ENCODE measurements around the gene ADAMTS15. TPM values are rescaled to one million over a fixed set of nuclear protein-coding genes. Genes with fewer than 3 reads are reported as not detected.

Gene ADAMTS15
- total and polyA plus RNA-seq, 10 donors, result 0.41 to 6.9 (median 2.2) TPM

GRCh38 chr11:130411223-130411622 lies 37.2 kb upstream of the ADAMTS15 start:
- intact Hi-C loops (cut with DNase I; ENCODE audit: low total_unique reads), result no loop called here
- no peaks in the 10 kb centered on the region for H3K9me3 ChIP-seq

GRCh38 chr11:130413405-130414106 lies 34.9 kb upstream of the ADAMTS15 start:
- 85 to 94% (median 92%) methylated on average over 15 to 16 of the region's 16 CpGs for WGBS, 5 donors
- no peaks in the 10 kb centered on the region for H3K36me3 ChIP-seq
- peaks cover 0 to 4% (median 2%) of the 10 kb centered on the region in 6 donors for H3K4me1 ChIP-seq
- intact Hi-C loops (cut with DNase I; ENCODE audit: low total_unique reads), result no loop called here
- no peak overlapping the region for H3K27ac ChIP-seq
- H3K9me3 ChIP-seq, result no peaks in the 10 kb centered on the region
- H3K27me3 ChIP-seq (replicated peaks in 1 of 7), result peaks cover 0 to 20% (median 0%) of the 10 kb centered on the region in 7 donors
- no peak for TF ChIP-seq CTCF (IDR thresholded peaks at IDR 0.05 in 8 of 11, conservative IDR thresholded peaks at IDR 0.05 in 3 of 11)
- TF ChIP-seq POLR2A (IDR thresholded peaks at IDR 0.05), result no peak
- no peak for TF ChIP-seq POLR2AphosphoS5 (IDR thresholded peaks at IDR 0.05)
- DNase-seq, result no peak
- H3K4me3 ChIP-seq, result no peak overlapping the region

More at GRCh38 chr11:130411223-130411622, 37.2 kb upstream of the ADAMTS15 start:
- peaks cover 0 to 16% (median 0%) of the 10 kb centered on the region in 7 donors for H3K27me3 ChIP-seq (replicated peaks in 1 of 7)
- peaks cover 0 to 13% (median 2%) of the 10 kb centered on the region in 6 donors for H3K4me1 ChIP-seq
- DNase-seq, result no peak
- 82 to 90% (median 87%) methylated on average over 11 of the region's 11 CpGs for WGBS, 5 donors
- no peaks in the 10 kb centered on the region for H3K36me3 ChIP-seq
- TF ChIP-seq CTCF (IDR thresholded peaks at IDR 0.05 in 8 of 11, conservative IDR thresholded peaks at IDR 0.05 in 3 of 11) (no peak), POLR2AphosphoS5 (IDR thresholded peaks at IDR 0.05) (no peak), POLR2A (IDR thresholded peaks at IDR 0.05) (no peak)
- no peak overlapping the region for H3K4me3 ChIP-seq
- H3K27ac ChIP-seq, result no peak overlapping the region

- no peak for TF ChIP-seq POLR2A (IDR thresholded peaks at IDR 0.05)
- Histone ChIP-seq H3K4me3 (no peak overlapping the region), H3K4me1 (no peaks in the 10 kb centered on the region), H3K36me3 (no peaks in the 10 kb centered on the region), H3K9me3 (no peaks in the 10 kb centered on the region), H3K27me3 (replicated peaks in 1 of 7) (peaks cover 0 to 20% (median 0%) of the 10 kb centered on the region in 7 donors), H3K27ac (no peak overlapping the region)
- WGBS, 5 donors, result 52 to 64% (median 57%) methylated on average over 20 to 24 of the region's 24 CpGs
- no peak for DNase-seq
- intact Hi-C loops (cut with DNase I; ENCODE audit: low total_unique reads), result no loop called here
Observed at GRCh38 chr11:130414107-130415080, 34.1 kb upstream of the ADAMTS15 start.

- intact Hi-C loops (cut with DNase I; ENCODE audit: low total_unique reads), result no loop called here
- no peak for TF ChIP-seq POLR2AphosphoS5 (IDR thresholded peaks at IDR 0.05)
- TF ChIP-seq POLR2A (IDR thresholded peaks at IDR 0.05), result no peak
- no peak for TF ChIP-seq CTCF (IDR thresholded peaks at IDR 0.05 in 8 of 11, conservative IDR thresholded peaks at IDR 0.05 in 3 of 11)
- Histone ChIP-seq H3K27me3 (replicated peaks in 1 of 7) (peaks cover 0 to 26% (median 0%) of the 10 kb centered on the region in 7 donors), H3K4me3 (no peak overlapping the region), H3K4me1 (no peaks in the 10 kb centered on the region), H3K27ac (no peak overlapping the region), H3K36me3 (no peaks in the 10 kb centered on the region), H3K9me3 (no peaks in the 10 kb centered on the region)
- WGBS, 5 donors, result 80 to 91% (median 86%) methylated on average over 25 to 37 of the region's 37 CpGs
- no peak for DNase-seq
Observed at GRCh38 chr11:130415731-130416529, 32.5 kb upstream of the ADAMTS15 start.
